Measurements from ENCODE around the gene SLA2.

SLA2 gene

GRCh38 chr20:36632487-36633284 lies 13.3 kb downstream of the SLA2 start:
- H3K36me3 ChIP-seq (ENCODE audit: insufficient read depth, low read length): no peaks in the 10 kb centered on the region
- H3K79me2 ChIP-seq (ENCODE audit: insufficient read depth, low read length): no peaks in the 10 kb centered on the region
- no peak overlapping the region for H3K9ac ChIP-seq (ENCODE audit: low read length)
- no peak overlapping the region for H3K4me3 ChIP-seq (ENCODE audit: low read depth, low read length, poor library complexity, severe bottlenecking)
- no peaks in the 10 kb centered on the region for H3K27me3 ChIP-seq (ENCODE audit: insufficient read depth, low read length)
- H4K20me1 ChIP-seq (ENCODE audit: insufficient read depth, low read length): no peaks in the 10 kb centered on the region
- no peak overlapping the region for H3K4me2 ChIP-seq (ENCODE audit: low read length)
- peaks cover 11% of the 10 kb centered on the region for H3K4me1 ChIP-seq (ENCODE audit: insufficient read depth, low read length, severe bottlenecking)
- TF ChIP-seq EZH2 (IDR thresholded peaks at IDR 0.05; ENCODE audit: borderline replicate concordance, low read length) (no peak), CTCF (IDR thresholded peaks at IDR 0.05; ENCODE audit: low read length) (no peak)
- H3K9me3 ChIP-seq (ENCODE audit: low read length): no peaks in the 10 kb centered on the region
- no peaks in the 10 kb centered on the region for H3K9me2 ChIP-seq (ENCODE audit: low read depth, low read length)
- no peaks in the 10 kb centered on the region for H3F3A ChIP-seq (ENCODE audit: insufficient read depth, low read length)
- H2AFZ ChIP-seq (ENCODE audit: low read length): no peak overlapping the region
- H3K27ac ChIP-seq (ENCODE audit: low read depth, low read length, poor library complexity, severe bottlenecking): no peak overlapping the region

- H3F3A ChIP-seq (ENCODE audit: insufficient read depth, low read length): no peaks in the 10 kb centered on the region
- peaks cover 11% of the 10 kb centered on the region for H3K4me1 ChIP-seq (ENCODE audit: insufficient read depth, low read length, severe bottlenecking)
- no peak for TF ChIP-seq CTCF (IDR thresholded peaks at IDR 0.05; ENCODE audit: low read length)
- TF ChIP-seq EZH2 (IDR thresholded peaks at IDR 0.05; ENCODE audit: borderline replicate concordance, low read length): no peak
- no peak overlapping the region for H3K4me2 ChIP-seq (ENCODE audit: low read length)
- H2AFZ ChIP-seq (ENCODE audit: low read length): no peak overlapping the region
- no peaks in the 10 kb centered on the region for H3K9me3 ChIP-seq (ENCODE audit: low read length)
- H3K9ac ChIP-seq (ENCODE audit: low read length): no peak overlapping the region
- no peaks in the 10 kb centered on the region for H4K20me1 ChIP-seq (ENCODE audit: insufficient read depth, low read length)
- H3K4me3 ChIP-seq (ENCODE audit: low read depth, low read length, poor library complexity, severe bottlenecking): no peak overlapping the region
- H3K27ac ChIP-seq (ENCODE audit: low read depth, low read length, poor library complexity, severe bottlenecking): no peak overlapping the region
- no peaks in the 10 kb centered on the region for H3K27me3 ChIP-seq (ENCODE audit: insufficient read depth, low read length)
- H3K36me3 ChIP-seq (ENCODE audit: insufficient read depth, low read length): no peaks in the 10 kb centered on the region
- H3K9me2 ChIP-seq (ENCODE audit: low read depth, low read length): no peaks in the 10 kb centered on the region
- H3K79me2 ChIP-seq (ENCODE audit: insufficient read depth, low read length): no peaks in the 10 kb centered on the region
These were observed 13.9 kb downstream of the SLA2 start for GRCh38 chr20:36632147-36632486.

GRCh38 chr20:36631646-36632045 lies 14.3 kb downstream of the SLA2 start:
- TF ChIP-seq EZH2 (IDR thresholded peaks at IDR 0.05; ENCODE audit: borderline replicate concordance, low read length): no peak
- TF ChIP-seq CTCF (IDR thresholded peaks at IDR 0.05; ENCODE audit: low read length): no peak
- Histone ChIP-seq H3K36me3 (ENCODE audit: insufficient read depth, low read length) (no peaks in the 10 kb centered on the region), H3F3A (ENCODE audit: insufficient read depth, low read length) (no peaks in the 10 kb centered on the region), H3K4me1 (ENCODE audit: insufficient read depth, low read length, severe bottlenecking) (peaks cover 11% of the 10 kb centered on the region), H3K9me3 (ENCODE audit: low read length) (no peaks in the 10 kb centered on the region), H3K27me3 (ENCODE audit: insufficient read depth, low read length) (no peaks in the 10 kb centered on the region), H3K9ac (ENCODE audit: low read length) (no peak overlapping the region), H3K4me3 (ENCODE audit: low read depth, low read length, poor library complexity, severe bottlenecking) (no peak overlapping the region), H4K20me1 (ENCODE audit: insufficient read depth, low read length) (no peaks in the 10 kb centered on the region), H3K9me2 (ENCODE audit: low read depth, low read length) (no peaks in the 10 kb centered on the region), H3K4me2 (ENCODE audit: low read length) (no peak overlapping the region), H3K79me2 (ENCODE audit: insufficient read depth, low read length) (no peaks in the 10 kb centered on the region), H3K27ac (ENCODE audit: low read depth, low read length, poor library complexity, severe bottlenecking) (no peak overlapping the region), H2AFZ (ENCODE audit: low read length) (no peak overlapping the region)

Data from OCI-LY1 (cell line).